Colonic mucosa (tissue), 4 donors: Measurements from ENCODE around the gene CCDC192. TPM values are rescaled to one million over a fixed set of nuclear protein-coding genes. Genes with fewer than 3 reads are reported as not detected.
A peak's percentile ranks its signal among the peaks of the same experiment; 100 is the strongest.

ENCODE experiments used
- DNase-seq: peaks from one replicate; pipeline ENCODE4 v3.0.0-alpha.2; 2020
- H3K27ac ChIP-seq: fragments of 200-600 bp; one replicate; pipeline ENCODE4 v1.8.0; 2021
- H3K27me3 ChIP-seq: fragments of 200-600 bp; one replicate; pipeline ENCODE4 v1.8.0; 2021
- H3K36me3 ChIP-seq: fragments of 200-600 bp; one replicate; pipeline ENCODE4 v1.8.0; 2021
- H3K4me1 ChIP-seq: fragments of 200-600 bp; one replicate; pipeline ENCODE4 v1.8.0; 2021; ENCODE audit warnings: mild to moderate bottlenecking
- H3K4me3 ChIP-seq: fragments of 200-600 bp; one replicate; pipeline ENCODE4 v1.8.0; 2021
- H3K9ac ChIP-seq, 2 donors: one replicate each; pipeline ENCODE4 v1.7.0; 2013; ENCODE audit warnings: control low read depth in 2 of 2, low read depth in 2 of 2, low read length in 2 of 2
- H3K9me3 ChIP-seq: fragments of 200-600 bp; one replicate; pipeline ENCODE4 v1.8.0; 2021
- CTCF ChIP-seq: fragments of 200-600 bp; IDR thresholded peaks from one replicate; pipeline ENCODE4 v1.8.0; 2022; ENCODE audit warnings: antibody characterized with exemption, mild to moderate bottlenecking
- intact Hi-C: fragments of 100-400 bp; cut with DNase I; formaldehyde crosslinking; loops from one replicate; pipeline ENCODE4 v1.14.1; 2022
- total RNA-seq, 2 donors: library from RNA; stranded (reverse); fragmentation: NEBNext Ultra II Directional in 1 of 2; extraction: Animal tissue kit (Norgen Biotek cat#: 25700) in 1 of 2; gene quantifications; one replicate each; pipeline ENCODE4 v1.2.1, GENCODE V29; 2021
- donor health status: healthy.
- donor health status: DM: no; HTN: no; CAD: no.
- donor health status: DM: no; HTN: no; CAD: no.

CCDC192 gene
- total RNA-seq, 2 donors from 2014 or later, result not detected

GRCh38 chr5:127757576-127757975 is 54.4 kb downstream of the CCDC192 start:
- Histone ChIP-seq H3K9ac (peak overlapping the region in 1 of 2 donors; percentile 14), H3K4me1 (no peaks in the 10 kb centered on the region), H3K36me3 (no peaks in the 10 kb centered on the region), H3K4me3 (no peak overlapping the region), H3K27me3 (no peaks in the 10 kb centered on the region), H3K9me3 (no peaks in the 10 kb centered on the region), H3K27ac (peak overlapping the region; percentile 55)
- intact Hi-C loops, result loop anchor here (10.0 kb wide), 1 partner anchor 117 kb away; no protein-coding TSS in a partner anchor
- TF ChIP-seq CTCF, result peak; percentile 44
- DNase-seq, result peak; percentile 69

DNA sequence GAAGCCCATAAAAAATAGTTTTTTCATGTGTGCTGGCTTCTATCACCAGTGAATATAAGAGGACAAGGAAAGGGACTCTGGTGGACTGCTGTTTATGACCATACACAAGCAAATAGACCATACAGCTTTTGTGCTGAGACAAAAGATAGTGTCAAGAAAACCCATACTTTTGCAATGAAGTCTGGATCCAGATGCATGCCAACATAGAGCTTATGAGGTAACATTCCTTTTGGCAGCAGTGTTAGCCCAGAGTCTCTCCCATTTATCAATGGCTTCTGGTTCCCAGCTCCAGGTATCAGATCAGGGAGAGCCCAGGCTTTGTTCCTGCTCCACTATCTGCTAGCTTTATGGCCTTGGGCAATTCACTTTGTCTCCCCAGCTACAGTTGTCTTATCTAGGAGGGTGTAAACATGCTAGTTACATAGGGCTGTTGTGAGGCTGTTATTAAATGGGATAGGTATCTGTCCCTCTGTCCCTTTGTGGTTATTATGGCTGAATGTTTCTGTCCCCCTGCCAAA is 55.6 kb downstream of the CCDC192 start:
- H3K4me3 ChIP-seq, result no peak overlapping the region
- peak; percentile 58 for DNase-seq
- intact Hi-C loops, result loop anchor here (10.0 kb wide), 1 partner anchor 116 kb away; no protein-coding TSS in a partner anchor
- H3K9ac ChIP-seq, result no peak overlapping the region
- no peaks in the 10 kb centered on the region for H3K9me3 ChIP-seq
- H3K36me3 ChIP-seq, result no peaks in the 10 kb centered on the region
- H3K4me1 ChIP-seq, result no peaks in the 10 kb centered on the region
- no peaks in the 10 kb centered on the region for H3K27me3 ChIP-seq
- peak overlapping the region; percentile 55 for H3K27ac ChIP-seq
- TF ChIP-seq CTCF, result no peak

DNA sequence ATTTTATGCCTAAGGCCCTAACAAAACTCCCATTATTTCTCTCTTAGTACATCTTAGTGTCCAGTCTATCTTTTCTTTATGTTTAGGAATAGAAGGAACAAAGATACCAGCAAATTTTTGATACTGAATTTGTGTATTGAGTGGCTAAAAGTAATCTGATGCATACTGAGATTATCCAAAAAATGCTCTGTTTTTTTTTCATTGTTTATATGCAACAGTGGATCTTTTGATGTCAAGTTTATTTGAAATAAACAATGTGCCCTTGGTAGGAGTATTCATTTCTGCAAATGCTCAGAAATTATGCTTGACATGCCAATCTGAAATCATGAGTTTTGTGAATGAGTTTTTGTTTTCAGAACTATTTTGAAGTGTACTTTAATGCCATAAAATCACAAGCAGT is 58.7 kb downstream of the CCDC192 start:
- Histone ChIP-seq H3K36me3 (no peaks in the 10 kb centered on the region), H3K27me3 (no peaks in the 10 kb centered on the region), H3K4me1 (no peaks in the 10 kb centered on the region), H3K9ac (no peak overlapping the region), H3K27ac (no peak overlapping the region), H3K4me3 (no peak overlapping the region), H3K9me3 (no peaks in the 10 kb centered on the region)
- DNase-seq, result no peak
- no peak for TF ChIP-seq CTCF
- intact Hi-C loops, result loop anchor here (5.0 kb wide), 1 partner anchor 440 kb away; no protein-coding TSS in a partner anchor

- H3K9ac ChIP-seq, result no peak overlapping the region
- H3K27ac ChIP-seq, result no peak overlapping the region
- intact Hi-C loops, result loop anchor here (5.0 kb wide), 1 partner anchor 440 kb away; no protein-coding TSS in a partner anchor
- TF ChIP-seq CTCF, result no peak
- no peaks in the 10 kb centered on the region for H3K27me3 ChIP-seq
- no peaks in the 10 kb centered on the region for H3K36me3 ChIP-seq
- H3K4me3 ChIP-seq, result no peak overlapping the region
- no peak for DNase-seq
- no peaks in the 10 kb centered on the region for H3K9me3 ChIP-seq
- no peaks in the 10 kb centered on the region for H3K4me1 ChIP-seq
These were observed 59.2 kb downstream of the CCDC192 start for GRCh38 chr5:127762412-127762811.

DNA sequence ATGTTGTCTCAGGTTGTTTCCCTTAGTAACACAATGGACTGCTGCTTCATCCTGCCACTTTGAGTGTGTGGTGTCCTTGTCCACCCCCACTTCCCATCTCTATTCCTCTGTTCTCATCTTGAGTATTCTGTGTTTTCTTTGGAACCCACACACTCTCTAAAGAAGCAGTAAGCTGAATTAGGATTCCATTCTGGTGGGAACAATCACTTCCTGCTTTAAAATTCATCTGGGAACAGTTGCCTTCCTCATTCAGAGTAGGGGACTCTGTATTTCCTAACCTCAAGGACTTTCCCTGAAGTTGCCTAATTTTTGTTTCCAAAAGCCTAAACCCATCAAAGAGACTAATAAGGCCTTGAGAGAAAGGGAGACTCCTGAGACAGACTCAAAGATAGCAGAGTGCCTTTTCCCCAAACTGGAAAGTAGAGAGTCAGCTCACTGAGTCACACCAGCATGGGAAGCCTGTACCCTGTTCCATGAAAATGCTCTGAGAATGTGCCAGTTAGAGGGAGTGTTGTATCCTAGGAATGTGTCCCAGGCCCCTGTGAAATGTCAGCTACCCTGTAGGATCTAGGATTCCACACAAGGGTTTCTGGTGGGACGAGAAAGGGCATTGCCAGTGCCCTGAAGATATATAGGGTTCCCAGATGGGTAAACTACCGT is 63.6 kb downstream of the CCDC192 start:
- no peak for TF ChIP-seq CTCF
- H3K27me3 ChIP-seq, result no peaks in the 10 kb centered on the region
- no peaks in the 10 kb centered on the region for H3K9me3 ChIP-seq
- H3K4me1 ChIP-seq, result no peaks in the 10 kb centered on the region
- intact Hi-C loops, result no loop called here
- no peak overlapping the region for H3K27ac ChIP-seq
- H3K9ac ChIP-seq, result no peak overlapping the region
- DNase-seq, result no peak
- H3K36me3 ChIP-seq, result no peaks in the 10 kb centered on the region
- no peak overlapping the region for H3K4me3 ChIP-seq
